Esophagus muscularis mucosa (tissue), 4 donors: ENCODE measurements around the gene TRAPPC2L. TPM values are rescaled to one million over a fixed set of nuclear protein-coding genes. Genes with fewer than 3 reads are reported as not detected.

Experiments used
- DNase-seq: peaks from one replicate; pipeline ENCODE4 v3.0.0-alpha.2; 2017; ENCODE audit errors: extremely low spot score
- H3K27ac ChIP-seq, 4 donors: fragments of 200-600 bp; sonication (generic); replicated peaks in 1 of 4; 1 replicate in 3 of 4; 2 replicates in 1 of 4; pipeline ENCODE4 v1.5.1; 2016 to 2019; ENCODE audit warnings: mild to moderate bottlenecking in 1 of 4
- H3K27me3 ChIP-seq, 4 donors: fragments of 200-600 bp; sonication (generic); one replicate each; pipeline versions ENCODE4 v1.5.1 to v1.6.0; 2016 to 2019
- H3K36me3 ChIP-seq, 4 donors: fragments of 200-600 bp; sonication (generic); one replicate each; pipeline ENCODE4 v1.5.1; 2016 to 2019
- H3K4me1 ChIP-seq, 4 donors: fragments of 200-600 bp; sonication (generic); one replicate each; pipeline ENCODE4 v1.5.1; 2016 to 2019
- H3K4me3 ChIP-seq, 4 donors: fragments of 200-600 bp; sonication (generic); 1 replicate in 2 of 4; 2 replicates in 2 of 4; pipeline ENCODE4 v1.5.1; 2016 to 2019; ENCODE audit warnings: mild to moderate bottlenecking in 4 of 4, moderate library complexity in 1 of 4
- H3K9me3 ChIP-seq, 4 donors: fragments of 200-600 bp; sonication (generic); 1 replicate in 3 of 4; 2 replicates in 1 of 4; pipeline ENCODE4 v1.5.1; 2016 to 2019
- CTCF ChIP-seq, 3 experiments: fragments of 200-600 bp in 2 of 3; fragments of 450-650 bp in 1 of 3; sonication (generic) in 2 of 3; IDR thresholded peaks; one replicate each; pipeline ENCODE4 v1.5.1; 2017 to 2019; ENCODE audit warnings: antibody characterized with exemption in 3 of 3, mild to moderate bottlenecking in 2 of 3, moderate library complexity in 1 of 3
- EP300 ChIP-seq: sonication (generic); formaldehyde crosslinking; IDR thresholded peaks from one replicate; pipeline ENCODE4 v1.6.1; 2017; ENCODE audit warnings: antibody characterized with exemption
- POLR2A ChIP-seq: fragments of 450-650 bp; IDR thresholded peaks from one replicate; pipeline ENCODE4 v1.6.1; 2017; ENCODE audit warnings: antibody characterized with exemption, moderate library complexity, mild to moderate bottlenecking, low read depth
- POLR2AphosphoS5 ChIP-seq, 2 donors: sonication (generic); formaldehyde crosslinking; IDR thresholded peaks; one replicate each; pipeline ENCODE4 v1.6.1; 2017; ENCODE audit warnings: antibody characterized with exemption in 2 of 2
- WGBS: methylation state at CpG from one replicate; pipeline ENCODE4 v1.1.5; 2018; 5-methylcytosine and 5-hydroxymethylcytosine counted together
- intact Hi-C: fragments of 100-400 bp; cut with DNase I; formaldehyde crosslinking; loops from one replicate; pipeline ENCODE4 v1.15.1; 2023
- total RNA-seq, 4 donors: library from RNA; depleted of rRNA; stranded (reverse); fragments of >200 nt; gene quantifications; one replicate each; pipeline versions ENCODE4 v1.1.0 to v1.2.1, GENCODE V29; 2016

The TRAPPC2L gene
- total RNA-seq, 4 donors from 2014 or later: 22.9 to 35.8 (median 29.6) TPM

GRCh38 chr16:88905563-88905962 is 48.6 kb downstream of the TRAPPC2L start:
- H3K4me1 ChIP-seq: peaks cover 0 to 26% (median 10%) of the 10 kb centered on the region in 4 donors
- DNase-seq: no peak
- no peaks in the 10 kb centered on the region for H3K9me3 ChIP-seq
- 42% methylated on average over 3 of the region's 13 CpGs for WGBS
- H3K27ac ChIP-seq: no peak overlapping the region
- TF ChIP-seq EP300: no peak
- TF ChIP-seq CTCF (IDR thresholded peaks at IDR 0.05): no peak
- no peak for TF ChIP-seq POLR2A
- no peak overlapping the region for H3K4me3 ChIP-seq
- peaks cover 0 to 42% (median 0%) of the 10 kb centered on the region in 4 donors for H3K27me3 ChIP-seq
- peaks cover 0 to 11% (median 6%) of the 10 kb centered on the region in 4 donors for H3K36me3 ChIP-seq
- intact Hi-C loops: no loop called here

- peaks cover 3 to 30% (median 13%) of the 10 kb centered on the region in 4 donors for H3K4me1 ChIP-seq
- H3K4me3 ChIP-seq: no peak overlapping the region
- no peak overlapping the region for H3K27ac ChIP-seq
- H3K9me3 ChIP-seq: no peaks in the 10 kb centered on the region
- no peak for DNase-seq
- intact Hi-C loops: no loop called here
- H3K36me3 ChIP-seq: peaks cover 0 to 7% (median 1%) of the 10 kb centered on the region in 4 donors
- H3K27me3 ChIP-seq: peaks cover 0 to 46% (median 0%) of the 10 kb centered on the region in 4 donors
- TF ChIP-seq POLR2AphosphoS5 (IDR thresholded peaks at IDR 0.05) (no peak), POLR2A (no peak), EP300 (no peak), CTCF (IDR thresholded peaks at IDR 0.05) (no peak)
- WGBS: 86% methylated on average over 15 of the region's 16 CpGs
Measured at GRCh38 chr16:88906020-88906419, 49.1 kb downstream of the TRAPPC2L start.

- Histone ChIP-seq H3K4me3 (no peak overlapping the region), H3K27ac (no peak overlapping the region), H3K36me3 (peaks cover 0 to under 1% (median 0%) of the 10 kb centered on the region in 4 donors), H3K9me3 (no peaks in the 10 kb centered on the region), H3K27me3 (peaks cover 0 to 52% (median 0%) of the 10 kb centered on the region in 4 donors), H3K4me1 (peaks cover 4 to 34% (median 18%) of the 10 kb centered on the region in 4 donors)
- intact Hi-C loops: no loop called here
- no peak for DNase-seq
- TF ChIP-seq CTCF (IDR thresholded peaks at IDR 0.05) (no peak), EP300 (no peak), POLR2AphosphoS5 (IDR thresholded peaks at IDR 0.05) (no peak), POLR2A (no peak)
- 81% methylated on average over 9 of the region's 22 CpGs for WGBS
Measured at GRCh38 chr16:88906535-88907105, 49.7 kb downstream of the TRAPPC2L start.

GRCh38 chr16:88907768-88908167 is 50.8 kb downstream of the TRAPPC2L start:
- no peak for DNase-seq
- Histone ChIP-seq H3K9me3 (no peaks in the 10 kb centered on the region), H3K27ac (no peak overlapping the region), H3K27me3 (peaks cover 0 to 59% (median 0%) of the 10 kb centered on the region in 4 donors), H3K36me3 (no peaks in the 10 kb centered on the region), H3K4me1 (peaks cover 4 to 34% (median 19%) of the 10 kb centered on the region in 4 donors), H3K4me3 (no peak overlapping the region)
- intact Hi-C loops: no loop called here
- 77% methylated on average over 4 of the region's 4 CpGs for WGBS
- TF ChIP-seq CTCF (IDR thresholded peaks at IDR 0.05) (no peak), POLR2AphosphoS5 (IDR thresholded peaks at IDR 0.05) (no peak), POLR2A (no peak), EP300 (no peak)

GRCh38 chr16:88908307-88908706 is 51.4 kb downstream of the TRAPPC2L start:
- no peak overlapping the region for H3K4me3 ChIP-seq
- H3K27me3 ChIP-seq: peaks cover 0 to 63% (median 0%) of the 10 kb centered on the region in 4 donors
- H3K27ac ChIP-seq: no peak overlapping the region
- intact Hi-C loops: no loop called here
- TF ChIP-seq POLR2AphosphoS5 (IDR thresholded peaks at IDR 0.05) (no peak), CTCF (IDR thresholded peaks at IDR 0.05) (no peak), EP300 (no peak), POLR2A (no peak)
- H3K9me3 ChIP-seq: no peaks in the 10 kb centered on the region
- WGBS: 80% methylated on average over 14 of the region's 17 CpGs
- DNase-seq: no peak
- no peaks in the 10 kb centered on the region for H3K36me3 ChIP-seq
- H3K4me1 ChIP-seq: peaks cover 4 to 34% (median 19%) of the 10 kb centered on the region in 4 donors
